Epidermal melanocyte (primary cell): ENCODE measurements around the gene PLXNA4.
"Not testable (repeated sequence)": the region's sequence is repeated elsewhere in the genome, so short reads cannot be mapped to it uniquely, and the experiment has no call there.

Experiments used
- DNase-seq: peaks from one replicate; pipeline ENCODE4 v3.0.0; 2011; ENCODE audit warnings: low spot score; ENCODE audit not compliant: insufficient read length

Gene PLXNA4

DNA sequence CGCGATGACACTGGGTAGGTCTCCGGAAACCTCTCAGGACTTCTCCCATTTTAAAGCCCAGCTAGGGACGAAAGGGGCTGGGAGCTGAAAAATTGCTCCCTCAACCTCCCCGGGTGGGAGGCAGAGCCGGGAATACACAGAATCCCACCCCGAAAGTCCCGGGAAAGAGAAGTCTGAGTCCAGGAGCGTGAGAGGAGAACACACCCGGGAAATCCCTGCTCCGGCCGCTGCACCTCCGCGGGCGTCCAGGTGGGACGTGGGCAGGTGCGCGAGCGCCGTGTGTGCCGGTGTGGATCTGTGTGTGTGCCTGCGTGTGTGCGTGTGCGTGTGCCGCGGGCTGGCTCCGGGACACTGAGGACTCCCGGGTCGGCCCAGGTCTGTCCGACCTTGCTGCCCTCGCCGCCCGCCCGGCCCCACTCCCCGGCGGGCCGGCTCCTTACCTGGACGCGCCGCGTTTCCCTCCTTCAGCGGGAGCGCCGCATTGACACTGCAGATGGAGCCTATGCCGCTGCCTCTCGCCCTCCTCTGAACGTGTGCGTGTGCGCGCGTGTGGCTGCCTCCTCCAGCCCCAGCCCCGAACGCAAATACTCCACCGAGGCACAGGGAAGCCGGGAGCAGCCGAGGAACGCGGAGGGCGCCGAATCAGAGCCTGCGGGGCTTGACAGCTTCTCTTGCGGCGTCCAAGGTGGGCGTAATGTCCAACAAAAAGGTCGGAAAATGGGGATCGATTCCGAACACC lies at the start of gene PLXNA4:
TSS of gene PLXNA4 (minus strand) at position 489 of the 739 bp plus-strand sequence. CDS start 67,777 bp downstream, outside the sequence.
- no peak for DNase-seq

DNA sequence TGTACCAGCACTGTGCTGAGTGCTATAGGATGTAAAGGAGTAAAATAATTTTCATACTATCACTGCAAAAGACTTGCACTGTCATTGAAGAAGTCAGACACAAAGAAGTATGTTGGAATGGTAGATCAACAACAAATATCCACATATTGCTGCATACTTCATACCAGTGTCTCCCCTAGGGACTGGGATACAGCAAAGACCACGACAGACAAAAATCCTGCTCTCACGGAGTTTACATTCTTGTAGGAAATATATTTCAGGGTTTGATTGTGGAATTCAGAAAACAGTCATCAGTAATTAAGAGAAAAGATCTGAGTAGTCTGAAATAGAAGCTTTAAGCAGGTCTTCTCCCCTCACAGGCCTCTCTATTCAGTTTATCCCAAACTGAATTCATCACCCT lies 49.4 kb upstream of the PLXNA4 start:
- DNase-seq: no peak

- no peak for DNase-seq
These were observed 45.8 kb upstream of the PLXNA4 start for GRCh38 chr7:132622081-132622480.

- no peak for DNase-seq
These were observed 43.7 kb upstream of the PLXNA4 start for GRCh38 chr7:132619967-132620366.

GRCh38 chr7:132618956-132619305 lies 42.7 kb upstream of the PLXNA4 start:
- DNase-seq: no peak

- no peak for DNase-seq
These were observed 42.1 kb upstream of the PLXNA4 start for GRCh38 chr7:132618271-132618955.

GRCh38 chr7:132614428-132615318 lies 38.4 kb upstream of the PLXNA4 start:
- DNase-seq: no peak

- no peak for DNase-seq
These were observed 37.5 kb upstream of the PLXNA4 start for GRCh38 chr7:132613737-132614136.

DNA sequence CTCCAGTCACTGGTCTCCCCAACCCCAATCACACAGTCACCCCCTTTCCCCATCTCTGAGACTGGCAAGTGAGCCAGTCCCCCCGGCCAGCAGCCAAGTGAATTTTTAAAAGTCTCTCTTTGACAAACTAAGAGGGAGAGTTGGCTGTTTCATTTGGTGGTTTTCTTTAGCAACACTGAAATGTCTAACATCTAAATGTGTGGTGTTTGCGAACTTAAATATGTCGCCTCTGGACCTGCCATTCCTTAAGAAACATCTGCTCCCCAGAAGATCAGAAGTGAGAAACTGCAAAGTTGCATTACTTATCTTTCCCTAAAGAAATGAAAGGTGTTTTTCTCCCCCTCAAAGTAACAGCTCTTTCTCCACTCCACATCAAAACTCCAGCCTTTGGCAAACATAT lies 34.7 kb upstream of the PLXNA4 start:
- no peak for DNase-seq

DNA sequence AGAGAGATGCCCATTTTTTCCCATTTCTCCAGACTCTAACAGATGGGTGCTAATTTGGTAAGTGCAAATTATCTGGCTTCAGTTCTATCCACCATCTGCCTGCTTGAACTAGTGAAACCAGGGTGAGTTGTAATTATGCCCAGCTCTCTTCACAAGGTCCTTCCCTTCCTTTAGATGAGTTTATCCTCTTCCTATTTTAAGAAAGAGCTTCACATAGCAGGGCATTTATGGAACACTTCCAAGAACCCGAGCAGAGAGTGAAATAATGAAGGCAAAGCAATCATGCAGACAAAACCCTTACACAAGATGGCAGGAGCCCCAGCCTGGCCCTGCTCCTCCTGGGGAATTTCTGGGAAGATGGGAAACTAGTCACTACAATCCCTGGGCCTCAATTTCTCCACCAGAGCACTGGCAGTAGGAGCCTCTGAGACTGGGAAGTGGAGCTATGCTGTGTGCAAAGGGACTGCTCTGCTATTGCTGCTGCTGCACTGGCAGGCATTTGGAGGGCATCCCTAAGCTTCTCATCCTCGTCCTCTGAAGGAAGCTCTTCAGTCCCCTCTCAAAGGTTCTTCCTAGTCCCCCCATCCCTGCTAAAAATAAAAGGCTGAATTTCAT lies 33.7 kb upstream of the PLXNA4 start:
- no peak for DNase-seq

DNA sequence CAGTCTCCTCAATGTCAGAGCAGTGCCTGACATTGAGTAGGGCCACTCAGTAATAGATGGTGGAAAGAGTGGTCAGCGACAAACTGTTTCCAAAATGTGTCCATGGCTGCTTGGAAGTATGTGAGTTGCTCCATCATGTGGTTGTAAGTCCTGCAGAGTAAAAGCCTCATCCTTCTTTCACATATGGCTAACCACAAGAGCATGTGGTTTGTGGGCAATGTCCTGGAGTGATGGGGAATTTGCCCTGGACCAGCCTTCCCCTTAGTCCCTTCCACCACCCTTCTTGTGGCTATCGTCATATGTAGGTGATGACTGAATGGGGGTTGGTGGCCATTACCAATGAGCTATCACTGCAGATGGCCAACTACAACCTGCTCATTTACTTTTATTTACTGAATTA lies 33.0 kb upstream of the PLXNA4 start:
- no peak for DNase-seq

GRCh38 chr7:132608523-132608922 lies 32.3 kb upstream of the PLXNA4 start:
- DNase-seq: no peak

DNA sequence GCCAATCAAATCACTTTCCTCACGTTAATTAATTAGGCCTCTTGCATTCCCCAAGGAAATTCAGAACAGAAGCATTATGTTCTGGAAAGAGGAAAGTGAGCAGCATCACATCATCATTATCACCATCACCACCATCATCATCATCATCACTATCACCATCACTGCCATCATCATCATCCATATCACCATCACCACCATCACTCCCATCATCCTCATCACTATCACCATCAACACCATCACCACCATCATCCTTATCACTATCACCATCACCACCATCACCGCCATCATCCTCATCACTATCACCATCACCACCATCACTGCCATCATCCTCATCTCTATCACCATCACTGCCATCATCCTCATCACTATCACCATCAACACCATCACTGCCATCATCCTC lies 31.4 kb upstream of the PLXNA4 start:
- DNase-seq: no peak

- no peak for DNase-seq
These were observed 27.9 kb upstream of the PLXNA4 start for GRCh38 chr7:132604121-132604520.

GRCh38 chr7:132603220-132603833 lies 27.1 kb upstream of the PLXNA4 start:
- DNase-seq: no peak

DNA sequence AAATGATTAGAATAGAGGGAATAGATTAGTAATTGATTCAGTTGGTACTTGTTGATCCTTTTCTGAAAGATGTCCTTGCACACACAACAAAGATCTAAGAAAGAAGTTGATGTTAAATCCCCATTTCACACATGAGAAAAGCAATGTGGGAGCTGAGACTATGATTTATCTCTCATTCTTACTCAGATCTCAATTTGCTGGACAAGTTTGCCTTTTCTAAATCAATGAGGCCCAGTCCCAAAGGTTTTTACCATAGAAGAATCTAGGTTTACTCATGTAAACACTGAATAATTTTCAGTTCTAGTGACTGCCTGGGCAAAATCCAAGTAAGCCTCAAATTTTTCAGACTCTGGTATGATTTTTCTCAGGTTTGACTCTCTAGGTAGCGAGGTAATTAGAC lies 25.5 kb upstream of the PLXNA4 start:
- DNase-seq: no peak

GRCh38 chr7:132596588-132596987 lies 20.3 kb upstream of the PLXNA4 start:
- DNase-seq: no peak

GRCh38 chr7:132594741-132595140 lies 18.5 kb upstream of the PLXNA4 start:
- DNase-seq: not testable (repeated sequence)

DNA sequence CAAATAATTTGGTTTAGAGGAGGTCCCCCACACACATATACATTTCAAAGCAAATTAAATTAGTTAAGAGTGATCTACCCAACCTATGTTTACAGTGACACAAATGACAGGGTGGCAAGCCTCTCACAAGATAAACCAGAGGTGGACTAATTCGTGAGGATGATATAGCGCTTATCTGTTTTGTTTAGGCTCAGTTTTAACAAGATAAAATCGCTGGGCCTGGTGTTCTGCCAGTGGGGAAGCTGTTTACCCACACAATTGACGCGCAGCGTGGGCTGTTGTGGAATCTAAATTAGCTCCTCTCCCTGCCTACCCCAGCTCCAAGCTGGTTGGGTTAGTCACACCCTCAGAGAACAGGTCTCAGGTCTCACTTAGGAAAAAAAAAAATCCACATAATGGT lies 16.7 kb upstream of the PLXNA4 start:
- DNase-seq: no peak

DNA sequence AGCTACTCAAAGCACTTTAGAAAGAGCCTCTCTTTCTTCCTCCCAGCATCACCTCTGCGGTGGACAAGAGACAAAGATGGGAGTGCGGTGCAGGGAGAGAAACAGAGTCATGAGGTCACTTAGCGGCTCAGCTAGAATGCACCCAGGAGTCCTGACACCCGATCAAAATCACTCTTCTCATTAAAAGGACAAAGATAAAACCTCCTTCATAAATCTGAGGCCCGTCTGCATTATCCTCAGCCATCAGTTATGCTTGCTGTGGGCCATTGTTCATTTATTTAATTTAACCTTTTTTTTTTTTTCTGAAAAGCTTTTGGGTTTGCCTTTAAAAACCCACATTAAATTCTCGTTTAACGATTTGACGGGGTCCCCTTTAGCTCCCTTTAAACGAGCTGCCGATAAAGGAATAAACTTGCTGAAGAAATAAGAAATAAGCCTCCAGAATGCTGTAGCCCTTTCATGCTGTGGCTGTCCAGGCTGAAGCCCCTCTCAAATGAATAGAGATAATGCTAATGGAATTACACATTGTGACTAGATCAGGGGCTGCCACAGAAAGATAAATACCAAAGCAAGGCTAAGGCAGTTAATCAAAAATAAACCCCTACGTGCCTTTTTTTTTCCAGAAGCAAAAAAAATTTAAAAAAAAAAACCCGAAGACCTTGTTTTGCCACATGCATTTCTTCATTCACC lies 16.1 kb upstream of the PLXNA4 start:
- no peak for DNase-seq

- DNase-seq: no peak
These were observed 13.9 kb upstream of the PLXNA4 start for GRCh38 chr7:132590162-132590561.
